H1 (cell line): ENCODE measurements around the gene AKR1C8. TPM values are rescaled to one million over a fixed set of nuclear protein-coding genes. Genes with fewer than 3 reads are reported as not detected.

Source experiments
- CTCF ChIA-PET: fragments of 300-600 bp; sonication (Branson Sonifier 250); formaldehyde crosslinking; loops from one replicate; lab custom pipeline; 2021; ENCODE audit not compliant: partially characterized antibody; lab: Charles Lee
- POLR2A ChIA-PET: fragments of 300-600 bp; sonication (Branson Sonifier 250); formaldehyde crosslinking; loops from one replicate; lab custom pipeline; 2021; ENCODE audit warnings: inconsistent platforms; ENCODE audit not compliant: partially characterized antibody; lab: Charles Lee
- DNase-seq, 2 experiments: peaks; one replicate each; pipeline versions ENCODE4 v3.0.0 to v3.0.0-alpha.2; 2010 to 2022; ENCODE audit warnings: low spot score in 2 of 2, low read depth in 1 of 2, mixed read lengths in 1 of 2
- FAIRE-seq: peaks from 2 replicates; lab custom pipeline; 2011; peaks lifted over from hg19 to GRCh38; lab: Jason Lieb, UNC
- H2AFZ ChIP-seq: 2 replicates; pipeline ENCODE4 v1.8.1; 2012; ENCODE audit warnings: low read length, inconsistent platforms
- H2AK5ac ChIP-seq: 2 replicates; pipeline ENCODE4 v1.6.1; 2013; ENCODE audit warnings: low read depth, low read length
- H2BK120ac ChIP-seq: replicated peaks from 2 replicates; pipeline ENCODE3; 2013; ENCODE audit warnings: low read depth, low read length, inconsistent platforms
- H2BK12ac ChIP-seq: 2 replicates; pipeline ENCODE4 v1.6.1; 2013; ENCODE audit warnings: low read depth, low read length
- H2BK15ac ChIP-seq: 2 replicates; pipeline ENCODE4 v1.6.1; 2013; ENCODE audit warnings: low read length
- H2BK20ac ChIP-seq: 2 replicates; pipeline ENCODE4 v1.6.1; 2013; ENCODE audit warnings: low read length
- H2BK5ac ChIP-seq: 2 replicates; pipeline ENCODE4 v1.6.1; 2013; ENCODE audit warnings: low read depth, low read length
- H3K14ac ChIP-seq: 2 replicates; pipeline ENCODE4 v1.6.1; 2013; ENCODE audit warnings: inconsistent platforms; ENCODE audit not compliant: insufficient read length
- H3K18ac ChIP-seq: 2 replicates; pipeline ENCODE4 v1.6.1; 2013; ENCODE audit warnings: low read length; ENCODE audit errors: extremely low read depth
- H3K23ac ChIP-seq: 2 replicates; pipeline ENCODE4 v1.6.1; 2013; ENCODE audit warnings: inconsistent platforms; ENCODE audit not compliant: insufficient read length
- H3K23me2 ChIP-seq: 2 replicates; pipeline ENCODE4 v1.6.1; 2013; ENCODE audit warnings: low read depth, low read length
- H3K27ac ChIP-seq: 2 replicates; pipeline ENCODE4 v1.6.1; 2011; ENCODE audit warnings: low read depth, low read length, inconsistent platforms
- H3K27me3 ChIP-seq, 4 experiments: replicated peaks in 1 of 4; 1 replicate in 1 of 4; 2 replicates in 3 of 4; pipeline versions ENCODE4 v1.6.1 to v1.8.1; 2011 to 2013; ENCODE audit warnings: low read length in 3 of 4, mild to moderate bottlenecking in 3 of 4, inconsistent platforms in 2 of 4, mixed read lengths in 2 of 4, moderate library complexity in 1 of 4; ENCODE audit not compliant: control insufficient read depth in 3 of 4, insufficient read depth in 3 of 4; ENCODE audit errors: extremely low read depth in 1 of 4
- H3K36me3 ChIP-seq, 4 experiments: 2 replicates each; pipeline versions ENCODE4 v1.6.1 to v1.8.1; 2011 to 2013; ENCODE audit warnings: mild to moderate bottlenecking in 4 of 4, low read length in 3 of 4, moderate library complexity in 2 of 4, control low read depth in 1 of 4, inconsistent platforms in 1 of 4; ENCODE audit not compliant: insufficient read depth in 4 of 4, control insufficient read depth in 2 of 4
- H3K4ac ChIP-seq: replicated peaks from 2 replicates; pipeline ENCODE3; 2013; ENCODE audit warnings: low read length, low read depth, mixed read lengths, inconsistent platforms; ENCODE audit not compliant: insufficient read length
- H3K4me1 ChIP-seq, 4 experiments: replicated peaks in 1 of 4; 1 replicate in 1 of 4; 2 replicates in 3 of 4; pipeline versions ENCODE4 v1.6.1 to v1.8.1; 2011 to 2013; ENCODE audit warnings: low read length in 3 of 4, inconsistent platforms in 2 of 4, mixed read lengths in 1 of 4; ENCODE audit not compliant: insufficient read depth in 4 of 4, control insufficient read depth in 3 of 4
- H3K4me2 ChIP-seq, 2 experiments: 2 replicates each; pipeline versions ENCODE4 v1.6.1 to v1.8.1; 2011 to 2013; ENCODE audit warnings: low read depth in 2 of 2, low read length in 2 of 2, control low read depth in 1 of 2, inconsistent platforms in 1 of 2, mild to moderate bottlenecking in 1 of 2; ENCODE audit not compliant: insufficient read depth in 1 of 2
- H3K4me3 ChIP-seq, 4 experiments: fragments of 200-600, 300-600 bp in 1 of 4; sonication (generic), shearing (Covaris generic), sonication (Bioruptor Twin) in 1 of 4; 2 replicates each; pipeline versions ENCODE4 v1.5.1 to v1.8.1; 2011 to 2016; ENCODE audit warnings: low read length in 4 of 4, low read depth in 3 of 4, control low read depth in 2 of 4, inconsistent platforms in 2 of 4, mild to moderate bottlenecking in 2 of 4, mixed read lengths in 1 of 4, moderate library complexity in 1 of 4; ENCODE audit not compliant: insufficient read depth in 2 of 4; ENCODE audit errors: extremely low read depth in 1 of 4
- H3K56ac ChIP-seq: replicated peaks from 2 replicates; pipeline ENCODE3; 2013; ENCODE audit warnings: low read depth, mild to moderate bottlenecking, mixed read lengths, low read length, inconsistent platforms; ENCODE audit not compliant: insufficient read length
- H3K79me1 ChIP-seq: 2 replicates; pipeline ENCODE4 v1.6.1; 2013; ENCODE audit warnings: low read depth, low read length, control low read depth
- H3K79me2 ChIP-seq, 2 experiments: 2 replicates each; pipeline versions ENCODE4 v1.6.1 to v1.8.1; 2012 to 2013; ENCODE audit warnings: low read length in 2 of 2, mild to moderate bottlenecking in 2 of 2, inconsistent platforms in 1 of 2; ENCODE audit not compliant: insufficient read depth in 2 of 2, control insufficient read depth in 1 of 2
- H3K9ac ChIP-seq, 4 experiments: replicated peaks in 1 of 4; 1 replicate in 1 of 4; 2 replicates in 3 of 4; pipeline versions ENCODE4 v1.6.1 to v1.8.1; 2011 to 2013; ENCODE audit warnings: low read depth in 3 of 4, low read length in 3 of 4, control low read depth in 2 of 4, mild to moderate bottlenecking in 2 of 4, moderate library complexity in 2 of 4, inconsistent platforms in 1 of 4; ENCODE audit errors: extremely low read depth in 1 of 4
- H3K9me3 ChIP-seq, 2 experiments: 2 replicates each; pipeline versions ENCODE4 v1.6.1 to v1.8.1; 2012 to 2013; ENCODE audit warnings: mild to moderate bottlenecking in 2 of 2, moderate library complexity in 2 of 2, control low read depth in 1 of 2, inconsistent platforms in 1 of 2, low read depth in 1 of 2, low read length in 1 of 2, mixed read lengths in 1 of 2; ENCODE audit not compliant: insufficient read depth in 2 of 2
- H4K20me1 ChIP-seq, 2 experiments: replicated peaks in 1 of 2; 2 replicates each; pipeline versions ENCODE3 to v1.8.1; 2011 to 2013; ENCODE audit warnings: inconsistent platforms in 2 of 2, low read length in 2 of 2, mild to moderate bottlenecking in 1 of 2; ENCODE audit not compliant: insufficient read depth in 2 of 2, control insufficient read depth in 1 of 2
- H4K5ac ChIP-seq: 2 replicates; pipeline ENCODE4 v1.6.1; 2013; ENCODE audit warnings: low read length, low read depth, mixed read lengths, inconsistent platforms; ENCODE audit not compliant: insufficient read length
- H4K8ac ChIP-seq: 2 replicates; pipeline ENCODE4 v1.8.0; 2013; ENCODE audit warnings: mild to moderate bottlenecking, moderate library complexity, low read length, inconsistent platforms; ENCODE audit not compliant: insufficient read depth; ENCODE audit errors: extremely low read depth
- H4K91ac ChIP-seq: replicated peaks from 2 replicates; pipeline ENCODE3; 2013; ENCODE audit warnings: low read length, mixed read lengths, inconsistent platforms; ENCODE audit not compliant: insufficient read length
- ASH2L ChIP-seq: fragments of 200-600, 300-600 bp; sonication (generic); IDR thresholded peaks from one replicate; pipeline ENCODE4 v1.7.1; 2017; ENCODE audit warnings: low read length
- CEBPB ChIP-seq: IDR thresholded peaks from 2 replicates; pipeline ENCODE4 v1.6.1; 2012; ENCODE audit warnings: low read depth, low read length
- CREB1 ChIP-seq: IDR thresholded peaks from 2 replicates; pipeline ENCODE4 v1.6.1; 2012; ENCODE audit warnings: inconsistent platforms
- EZH2 ChIP-seq: fragments of 200-600 bp; sonication (generic); IDR thresholded peaks from 2 replicates; pipeline ENCODE4 v1.7.1; 2012; ENCODE audit warnings: low read depth, mild to moderate bottlenecking, moderate library complexity, low read length, inconsistent platforms; ENCODE audit not compliant: severe bottlenecking
- GABPA ChIP-seq: IDR thresholded peaks from 2 replicates; pipeline ENCODE4 v1.6.1; 2011; ENCODE audit warnings: mild to moderate bottlenecking, low read length, moderate library complexity, borderline replicate concordance; ENCODE audit not compliant: insufficient read depth
- KDM1A ChIP-seq: fragments of 200-600, 300-600 bp; sonication (generic); IDR thresholded peaks from 2 replicates; pipeline ENCODE4 v1.7.1; 2016; ENCODE audit warnings: mild to moderate bottlenecking, low read length, borderline replicate concordance
- PHF8 ChIP-seq: fragments of 200-600 bp; sonication (generic); conservative IDR thresholded peaks from 2 replicates; pipeline ENCODE4 v1.7.1; 2012; ENCODE audit warnings: low read depth, mild to moderate bottlenecking, inconsistent platforms, low read length, moderate library complexity
- POLR2AphosphoS5 ChIP-seq: IDR thresholded peaks from 2 replicates; pipeline ENCODE4 v1.6.1; 2011; ENCODE audit warnings: low read depth, low read length
- TEAD4 ChIP-seq: IDR thresholded peaks from 2 replicates; pipeline ENCODE4 v1.6.1; 2012; ENCODE audit warnings: low read depth, low read length, inconsistent platforms, mixed read lengths
- YY1 ChIP-seq: IDR thresholded peaks from 2 replicates; pipeline ENCODE4 v1.6.1; 2011; ENCODE audit warnings: low read depth, mild to moderate bottlenecking, low read length
- WGBS, 2 experiments: shearing (Covaris generic) in 1 of 2; methylation state at CpG; one replicate each; pipeline versions ENCODE4 v1.1.6 to v1.1.7; 2013 to 2015; ENCODE audit warnings: low lambda C conversion rate in 2 of 2, mixed read lengths in 2 of 2, inconsistent platforms in 1 of 2, low coverage in 1 of 2, missing lambda C conversion rate in 1 of 2; ENCODE audit not compliant: insufficient replicate concordance in 2 of 2, insufficient coverage in 1 of 2, insufficient read length in 1 of 2; ENCODE audit errors: extremely low coverage in 1 of 2, missing lambda C conversion rate in 1 of 2; 5-methylcytosine and 5-hydroxymethylcytosine counted together
- polyA plus RNA-seq, 7 experiments: library from polyadenylated mRNA; depleted of rRNA in 3 of 7; stranded (reverse) in 5 of 7; unstranded in 2 of 7; fragments of >200 nt in 5 of 7; fragments of 200-250 nt in 2 of 7; gene quantifications; 1 replicate in 5 of 7; 2 replicates in 1 of 7; 4 replicates in 1 of 7; pipeline versions ENCODE4 v1.2.1 to v1.2.3, GENCODE V29; 2011 to 2013; ENCODE audit warnings: missing spikeins in 2 of 7, mixed read lengths in 2 of 7
- total RNA-seq: library from RNA; stranded (reverse); fragmentation: NEBNext Ultra II Directional; extraction: Animal tissue kit (Norgen Biotek cat#: 25700); gene quantifications from 2 replicates; pipeline ENCODE4 v1.2.1, GENCODE V29; 2021

The AKR1C8 gene
- total and polyA plus RNA-seq, 2 of the 8 experiments (the other 6 are each of a cell fraction or from before 2014, with no cell fraction given), result not detected

DNA sequence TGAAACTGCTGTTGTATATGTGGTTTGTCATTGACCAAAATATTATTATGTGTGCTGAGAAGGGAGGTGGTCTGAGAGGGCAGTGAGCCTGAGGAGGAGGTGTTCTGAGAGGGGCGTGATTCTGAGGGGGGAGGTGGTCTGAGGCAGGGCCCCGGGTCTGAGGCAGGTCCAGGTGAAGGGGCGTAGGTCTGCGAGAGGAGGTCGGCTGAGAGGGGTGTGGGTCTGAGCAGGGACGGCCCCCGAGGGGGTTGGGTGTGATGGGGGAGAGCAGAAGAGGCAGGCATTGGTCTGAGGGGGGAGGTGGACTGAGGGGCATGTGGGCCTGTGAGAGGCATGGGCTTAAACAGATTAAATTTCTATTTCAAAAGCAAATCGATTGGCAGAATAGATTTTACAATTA, 44.1 kb upstream of the AKR1C8 start:
- CTCF ChIA-PET, result no interaction called here
- H3K79me2 ChIP-seq, result no peaks in the 10 kb centered on the region
- no peak overlapping the region for H3K18ac ChIP-seq
- H3K4ac ChIP-seq, result no peak overlapping the region
- FAIRE-seq, result no peak
- H4K5ac ChIP-seq, result no peak overlapping the region
- no peaks in the 10 kb centered on the region for H3K79me1 ChIP-seq
- POLR2A ChIA-PET, result no interaction called here
- no peak overlapping the region for H2AFZ ChIP-seq
- DNase-seq, result no peak
- no peak overlapping the region for H3K56ac ChIP-seq
- H2AK5ac ChIP-seq, result no peak overlapping the region
- TF ChIP-seq GABPA, result no peak
- no peak for TF ChIP-seq CEBPB
- TF ChIP-seq ASH2L, result no peak
- TF ChIP-seq YY1, result no peak
- TF ChIP-seq KDM1A, result no peak
- no peak for TF ChIP-seq PHF8
- no peak for TF ChIP-seq POLR2AphosphoS5
- TF ChIP-seq TEAD4, result no peak
- no peak for TF ChIP-seq CREB1
- no peak for TF ChIP-seq EZH2
- no peaks in the 10 kb centered on the region for H4K20me1 ChIP-seq
- H3K23ac ChIP-seq, result no peak overlapping the region
- H3K4me2 ChIP-seq, result no peak overlapping the region
- no peak overlapping the region for H3K9ac ChIP-seq
- no peak overlapping the region for H2BK15ac ChIP-seq
- no peak overlapping the region for H2BK120ac ChIP-seq
- no peak overlapping the region for H3K14ac ChIP-seq
- no peaks in the 10 kb centered on the region; a peak in 1 of 4 replicates for H3K9me3 ChIP-seq
- H4K8ac ChIP-seq, result no peak overlapping the region
- no peaks in the 10 kb centered on the region for H3K27me3 ChIP-seq
- no peak overlapping the region for H3K27ac ChIP-seq
- H3K4me3 ChIP-seq, result no peak overlapping the region
- no peak overlapping the region for H4K91ac ChIP-seq
- H3K36me3 ChIP-seq, result no peaks in the 10 kb centered on the region
- H3K4me1 ChIP-seq, result no peaks in the 10 kb centered on the region
- no peaks in the 10 kb centered on the region for H3K23me2 ChIP-seq
- 96% methylated on average over 8 of the region's 8 CpGs; no CpG with 5 or more reads in 1 of the 2 experiments for WGBS, 2 experiments
- no peak overlapping the region for H2BK5ac ChIP-seq
- H2BK12ac ChIP-seq, result no peak overlapping the region
- no peak overlapping the region for H2BK20ac ChIP-seq
